ENCODE measurements around the gene ZNF469.

- TF ChIP-seq CTCF (IDR thresholded peaks at IDR 0.05) (no peak), POLR2A (IDR thresholded peaks at IDR 0.05) (no peak)
Observed at GRCh38 chr16:88363239-88363891, 19.4 kb upstream of the ZNF469 start.

Data from testis (tissue), 2 donors.